Ectodermal cell (in vitro differentiated cells): ENCODE results near the gene SPACA7.
"Not testable (repeated sequence)": the region's sequence is repeated elsewhere in the genome, so short reads cannot be mapped to it uniquely, and the experiment has no call there.

Source experiments
- H3K27ac ChIP-seq: 2 replicates; pipeline ENCODE4 v1.7.0; 2013; ENCODE audit warnings: mild to moderate bottlenecking, low read depth, low read length; ENCODE audit not compliant: insufficient read depth, poor library complexity, severe bottlenecking
- H3K27me3 ChIP-seq: 2 replicates; pipeline ENCODE4 v1.7.0; 2013; ENCODE audit warnings: mild to moderate bottlenecking, low read length; ENCODE audit not compliant: insufficient read depth, control insufficient read depth, poor library complexity, severe bottlenecking
- H3K36me3 ChIP-seq: one replicate; pipeline ENCODE4 v1.7.0; 2013; ENCODE audit warnings: low read length; ENCODE audit not compliant: control insufficient read depth, insufficient read depth
- H3K4me1 ChIP-seq: one replicate; pipeline ENCODE4 v1.7.0; 2013; ENCODE audit warnings: low read length; ENCODE audit not compliant: control insufficient read depth, insufficient read depth
- H3K4me3 ChIP-seq: 2 replicates; pipeline ENCODE4 v1.7.0; 2013; ENCODE audit warnings: low read depth, low read length, control low read depth; ENCODE audit not compliant: insufficient read depth
- H3K9me3 ChIP-seq: 2 replicates; pipeline ENCODE4 v1.7.0; 2013; ENCODE audit warnings: mild to moderate bottlenecking, low read length, moderate library complexity; ENCODE audit not compliant: control insufficient read depth
- WGBS, 2 experiments: methylation state at CpG; one replicate each; pipeline ENCODE4 v1.1.7; 2013; ENCODE audit warnings: missing lambda C conversion rate in 2 of 2; 5-methylcytosine and 5-hydroxymethylcytosine counted together

Gene SPACA7

GRCh38 chr13:112366907-112367646 lies 9.1 kb upstream of the SPACA7 start:
- no peak overlapping the region for H3K27ac ChIP-seq
- H3K9me3 ChIP-seq, result no peaks in the 10 kb centered on the region
- H3K27me3 ChIP-seq, result no peaks in the 10 kb centered on the region
- H3K4me1 ChIP-seq, result no peaks in the 10 kb centered on the region
- no peak overlapping the region for H3K4me3 ChIP-seq
- H3K36me3 ChIP-seq, result no peaks in the 10 kb centered on the region
- WGBS, 2 experiments, result 82 to 87% methylated on average over 4 of the region's 4 CpGs

- no peaks in the 10 kb centered on the region for H3K36me3 ChIP-seq
- 92 to 96% methylated on average over 8 of the region's 8 CpGs for WGBS, 2 experiments
- no peak overlapping the region for H3K4me3 ChIP-seq
- no peak overlapping the region for H3K27ac ChIP-seq
- H3K27me3 ChIP-seq, result no peaks in the 10 kb centered on the region
- H3K4me1 ChIP-seq, result no peaks in the 10 kb centered on the region
- no peaks in the 10 kb centered on the region for H3K9me3 ChIP-seq
Observed at GRCh38 chr13:112368883-112369282, 7.3 kb upstream of the SPACA7 start.

- no peak overlapping the region for H3K4me3 ChIP-seq
- no peaks in the 10 kb centered on the region for H3K36me3 ChIP-seq
- H3K9me3 ChIP-seq, result no peaks in the 10 kb centered on the region
- H3K27me3 ChIP-seq, result no peaks in the 10 kb centered on the region
- WGBS, 2 experiments, result 90 to 93% methylated on average over 3 of the region's 3 CpGs
- H3K4me1 ChIP-seq, result no peaks in the 10 kb centered on the region
- no peak overlapping the region for H3K27ac ChIP-seq
Observed at GRCh38 chr13:112370311-112370710, 5.8 kb upstream of the SPACA7 start.

GRCh38 chr13:112374271-112374670 lies 1.9 kb upstream of the SPACA7 start:
- Histone ChIP-seq H3K4me1 (no peaks in the 10 kb centered on the region), H3K27me3 (no peaks in the 10 kb centered on the region), H3K27ac (no peak overlapping the region), H3K36me3 (no peaks in the 10 kb centered on the region), H3K9me3 (no peaks in the 10 kb centered on the region), H3K4me3 (no peak overlapping the region)
- 88 to 89% methylated on average over 10 of the region's 10 CpGs for WGBS, 2 experiments

- WGBS, 2 experiments, result 87% methylated on average over 8 of the region's 8 CpGs
- Histone ChIP-seq H3K4me3 (no peak overlapping the region), H3K27ac (no peak overlapping the region), H3K4me1 (no peaks in the 10 kb centered on the region), H3K36me3 (no peaks in the 10 kb centered on the region), H3K27me3 (no peaks in the 10 kb centered on the region), H3K9me3 (no peaks in the 10 kb centered on the region)
Observed at GRCh38 chr13:112391746-112392145, 15.6 kb downstream of the SPACA7 start.

- H3K27ac ChIP-seq, result no peak overlapping the region
- 85% methylated on average over 4 of the region's 4 CpGs for WGBS, 2 experiments
Observed at GRCh38 chr13:112392719-112393118, 16.6 kb downstream of the SPACA7 start.

GRCh38 chr13:112395022-112395421 lies 18.9 kb downstream of the SPACA7 start:
- H3K9me3 ChIP-seq, H3K27me3 ChIP-seq, H3K4me1 ChIP-seq, H3K27ac ChIP-seq, H3K36me3 ChIP-seq, H3K4me3 ChIP-seq: not testable (repeated sequence)
- WGBS, 2 experiments, result 78 to 83% methylated on average over 16 of the region's 16 CpGs

More at GRCh38 chr13:112392719-112393118, 16.6 kb downstream of the SPACA7 start:
- no peaks in the 10 kb centered on the region for H3K9me3 ChIP-seq
- H3K4me1 ChIP-seq, result no peaks in the 10 kb centered on the region
- no peaks in the 10 kb centered on the region for H3K36me3 ChIP-seq
- H3K4me3 ChIP-seq, result no peak overlapping the region
- H3K27me3 ChIP-seq, result no peaks in the 10 kb centered on the region

GRCh38 chr13:112395941-112396340 lies 19.8 kb downstream of the SPACA7 start:
- H3K27me3 ChIP-seq, H3K9me3 ChIP-seq, H3K4me1 ChIP-seq, H3K4me3 ChIP-seq, H3K36me3 ChIP-seq, H3K27ac ChIP-seq: not testable (repeated sequence)
- 95 to 97% methylated on average over 13 of the region's 13 CpGs for WGBS, 2 experiments

GRCh38 chr13:112397108-112397507 lies 21.0 kb downstream of the SPACA7 start:
- Histone ChIP-seq H3K9me3 (no peaks in the 10 kb centered on the region), H3K36me3 (no peaks in the 10 kb centered on the region), H3K27me3 (no peaks in the 10 kb centered on the region), H3K27ac (no peak overlapping the region), H3K4me3 (no peak overlapping the region), H3K4me1 (no peaks in the 10 kb centered on the region)
- 93 to 94% methylated on average over 9 of the region's 9 CpGs for WGBS, 2 experiments

- not testable (repeated sequence) for H3K4me1 ChIP-seq, H3K27me3 ChIP-seq, H3K9me3 ChIP-seq, H3K4me3 ChIP-seq, H3K36me3 ChIP-seq, H3K27ac ChIP-seq
- 88 to 93% methylated on average over 5 to 6 of the region's 6 CpGs for WGBS, 2 experiments
Observed at GRCh38 chr13:112398347-112398746, 22.2 kb downstream of the SPACA7 start.

GRCh38 chr13:112409828-112410227 lies 33.7 kb downstream of the SPACA7 start:
- not testable (repeated sequence) for H3K9me3 ChIP-seq, H3K4me3 ChIP-seq, H3K27ac ChIP-seq, H3K27me3 ChIP-seq, H3K36me3 ChIP-seq, H3K4me1 ChIP-seq
- 93 to 100% methylated on average over 1 of the region's 3 CpGs for WGBS, 2 experiments
